NCI-H1092 (cell line): ENCODE results near the gene ACSF3.
"Not testable (repeated sequence)": the region's sequence is repeated elsewhere in the genome, so short reads cannot be mapped to it uniquely, and the experiment has no call there.

Source experiments
- DNase-seq: peaks from one replicate; lab custom pipeline; 2025; lab: John Stamatoyannopoulos, UW

Gene ACSF3

DNA sequence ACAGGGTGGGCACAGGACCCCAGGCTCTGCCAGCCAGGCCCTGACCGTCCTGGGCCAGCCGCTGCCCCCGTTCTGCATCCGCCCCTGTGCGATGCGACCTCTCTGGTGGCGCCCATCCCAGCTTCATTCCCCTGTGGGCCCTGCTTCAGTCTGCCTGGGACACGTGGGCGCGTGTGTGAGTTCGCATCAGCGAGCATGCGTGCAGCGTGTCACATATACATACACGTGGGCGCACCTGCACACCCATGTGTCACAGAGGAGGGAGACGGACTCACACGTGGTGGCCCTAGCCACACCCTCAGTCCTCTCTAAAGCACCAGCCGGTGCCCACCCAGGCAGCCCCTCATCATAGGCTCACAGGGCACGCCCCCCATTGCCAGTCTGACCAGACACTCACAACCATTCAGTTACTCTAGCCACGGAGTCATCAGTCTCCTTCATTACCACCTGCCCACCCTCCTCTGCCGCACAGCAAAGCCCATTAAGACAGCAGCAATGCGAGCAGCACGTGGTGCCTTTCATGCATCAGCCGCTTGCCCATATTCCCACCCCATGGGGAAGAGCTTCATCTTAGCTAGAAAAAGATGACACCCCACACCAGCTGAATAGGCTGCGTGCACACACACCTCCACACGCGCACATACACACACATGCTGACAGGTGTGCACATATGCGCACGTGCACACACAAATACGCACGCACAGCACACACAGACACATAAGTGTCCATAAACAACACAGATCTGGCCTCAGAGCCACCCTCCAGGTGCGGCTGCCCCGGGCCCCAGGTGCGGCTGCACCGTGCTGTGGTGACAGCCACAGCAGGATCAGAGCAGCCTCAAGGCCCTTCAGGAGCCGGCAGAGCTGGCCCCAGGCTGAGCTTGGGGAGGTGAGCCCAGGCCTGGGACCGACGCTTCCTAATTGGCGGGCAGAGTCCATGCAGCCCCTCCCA is 68.4 kb downstream of the ACSF3 start:
- DNase-seq: no peak

DNA sequence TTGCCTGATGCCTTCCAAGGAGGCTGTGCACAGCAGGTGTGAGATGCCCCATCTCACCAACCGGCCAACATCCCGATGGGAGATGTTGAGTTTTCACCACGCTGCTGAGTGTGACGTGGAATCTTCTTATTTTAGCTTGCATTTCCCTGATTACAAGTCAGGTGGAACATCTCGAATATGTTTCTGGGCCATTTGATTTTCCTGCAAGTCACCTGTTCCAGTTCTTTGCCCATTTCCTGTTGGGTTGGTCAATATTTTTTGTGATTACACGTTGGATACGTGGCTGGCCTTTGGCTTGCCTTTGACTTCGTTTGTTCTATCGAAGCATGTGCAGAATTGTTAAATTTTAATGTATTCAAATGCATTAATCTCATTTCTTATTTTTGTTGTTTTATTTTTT is 69.6 kb downstream of the ACSF3 start:
- DNase-seq: no peak

DNA sequence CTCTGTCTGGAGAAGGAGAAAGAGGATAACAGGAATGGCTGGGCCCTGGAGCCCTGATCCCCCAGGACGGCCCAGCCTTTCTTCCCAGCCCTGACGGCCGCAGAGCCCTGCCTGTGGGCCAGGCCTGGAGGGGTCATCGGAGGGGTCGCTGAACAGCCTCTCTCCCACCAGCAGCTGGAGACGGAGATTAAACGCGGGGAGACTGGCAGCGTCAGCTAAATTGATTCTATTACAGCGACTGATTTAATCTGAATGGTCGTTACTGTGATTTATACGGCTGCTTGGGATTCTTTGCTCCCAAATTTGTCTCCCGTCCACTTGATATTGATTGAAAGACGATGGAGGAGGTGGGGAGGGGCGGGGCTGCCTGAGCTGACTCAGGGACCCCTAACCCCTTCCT is 70.8 kb downstream of the ACSF3 start:
- no peak for DNase-seq

DNA sequence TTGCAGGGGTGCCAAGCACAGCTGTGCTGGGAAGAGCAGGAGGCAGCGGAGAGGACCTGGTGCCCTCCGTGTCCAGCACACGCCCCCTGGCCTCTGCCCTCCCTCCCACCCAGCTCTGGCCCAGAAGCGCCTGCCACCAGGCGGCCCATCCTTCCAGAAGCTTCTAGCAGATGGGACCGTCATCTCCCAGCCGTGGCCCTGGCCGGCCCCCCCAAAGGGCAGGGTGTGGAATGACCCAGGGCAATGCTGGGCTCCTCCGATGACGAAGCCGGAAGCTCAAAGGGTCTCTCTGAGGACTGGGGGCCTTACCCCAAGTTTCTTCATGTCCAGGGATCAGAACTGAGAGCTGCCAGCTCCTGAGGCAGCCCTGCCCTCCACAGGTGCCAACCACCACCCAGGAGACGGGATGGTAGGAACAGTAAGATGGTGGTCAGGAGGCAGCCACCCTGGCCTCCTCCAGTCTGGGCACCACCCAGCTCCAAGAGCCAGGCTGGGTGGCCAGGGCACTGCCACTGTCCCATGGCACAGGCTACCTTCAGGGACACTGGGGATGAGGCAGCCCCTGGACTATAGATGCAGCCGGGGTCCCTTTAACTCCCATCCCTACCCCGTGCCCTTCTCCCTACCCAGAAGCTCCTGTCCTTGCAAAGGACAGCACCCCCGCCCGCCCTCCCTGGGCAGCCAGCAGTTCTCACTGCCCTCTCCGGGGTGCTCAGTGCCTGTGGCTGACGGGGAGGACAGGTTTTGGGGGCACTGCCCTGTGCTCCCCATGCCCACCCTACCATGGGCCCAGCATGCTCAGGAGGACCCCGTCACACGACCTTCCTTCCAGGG is 71.4 kb downstream of the ACSF3 start:
- DNase-seq: no peak

DNA sequence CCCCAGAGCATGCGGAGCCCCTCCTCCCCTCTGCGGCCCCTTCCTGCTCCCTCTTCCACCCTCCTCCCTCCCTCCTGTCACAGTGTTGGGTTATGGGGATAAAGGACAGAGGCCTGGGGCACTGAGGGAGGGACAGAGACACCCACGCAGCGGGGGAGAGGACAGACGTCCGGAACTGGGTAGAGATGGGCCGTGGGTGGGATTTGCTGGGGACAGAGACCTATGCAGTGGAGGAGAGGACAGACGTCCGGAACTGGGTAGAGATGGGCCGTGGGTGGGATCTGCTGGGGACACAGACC is 72.0 kb downstream of the ACSF3 start:
- DNase-seq: not testable (repeated sequence)

DNA sequence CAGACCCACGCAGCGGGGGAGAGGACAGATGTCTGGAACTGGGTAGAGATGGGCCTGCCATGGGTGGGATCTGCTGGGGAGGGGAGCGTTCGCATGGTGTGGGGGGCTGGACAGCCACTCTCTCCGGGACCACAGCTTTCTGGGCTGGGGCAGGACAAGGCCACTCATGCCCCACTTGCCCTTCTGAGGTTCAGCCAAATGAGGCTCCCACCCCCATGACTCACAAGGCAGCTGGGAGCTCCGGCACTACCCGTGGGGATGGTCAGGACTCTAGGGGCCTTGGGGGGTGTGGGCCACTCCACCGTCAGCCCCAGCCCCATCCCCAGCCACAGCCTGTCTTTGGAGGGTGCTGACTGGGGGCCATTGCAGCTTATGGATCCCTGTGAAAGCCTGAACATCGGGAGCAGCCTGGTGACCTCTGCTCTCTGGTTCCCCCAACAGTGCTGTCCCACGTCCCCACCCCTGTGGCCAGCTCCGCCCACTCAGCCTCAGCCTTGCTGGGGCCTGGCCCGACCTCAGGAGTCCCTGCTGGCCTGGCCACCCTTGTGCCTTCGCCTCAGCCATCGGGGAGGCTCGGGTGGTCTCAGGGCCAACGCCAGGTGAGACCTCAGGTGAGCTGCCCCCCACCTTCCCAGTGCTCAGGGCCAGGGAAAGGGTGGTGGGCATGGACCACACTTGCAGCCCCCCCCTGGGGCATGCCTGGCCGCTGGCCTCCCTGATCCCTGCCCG is 73.2 kb downstream of the ACSF3 start:
- no peak for DNase-seq

DNA sequence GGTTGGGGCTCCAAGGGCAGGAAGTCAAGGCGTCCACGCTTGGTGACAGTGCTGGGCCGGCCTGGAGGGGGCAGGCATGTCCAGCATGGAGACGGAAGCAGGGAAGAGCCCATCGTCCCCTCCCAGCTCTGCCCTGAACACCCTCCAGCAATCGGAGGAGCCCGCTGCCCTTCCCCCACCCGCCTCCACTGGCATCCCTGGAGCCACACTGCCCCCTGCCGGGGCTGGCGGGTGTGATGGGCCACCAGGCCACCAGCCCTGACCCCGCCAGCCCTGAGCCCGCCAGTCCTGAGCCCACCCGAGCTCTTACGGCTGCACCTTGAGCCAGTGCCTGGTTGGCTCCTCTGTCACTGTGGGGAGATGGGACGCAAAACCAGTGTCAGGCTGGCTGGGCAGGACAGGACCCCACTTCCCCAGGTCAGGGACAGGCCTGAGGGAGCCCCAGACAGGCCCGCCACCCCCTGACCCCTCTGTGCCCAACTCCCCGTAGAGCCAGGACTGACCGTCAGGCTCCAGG is 73.8 kb downstream of the ACSF3 start:
- DNase-seq: peak; percentile 78

DNA sequence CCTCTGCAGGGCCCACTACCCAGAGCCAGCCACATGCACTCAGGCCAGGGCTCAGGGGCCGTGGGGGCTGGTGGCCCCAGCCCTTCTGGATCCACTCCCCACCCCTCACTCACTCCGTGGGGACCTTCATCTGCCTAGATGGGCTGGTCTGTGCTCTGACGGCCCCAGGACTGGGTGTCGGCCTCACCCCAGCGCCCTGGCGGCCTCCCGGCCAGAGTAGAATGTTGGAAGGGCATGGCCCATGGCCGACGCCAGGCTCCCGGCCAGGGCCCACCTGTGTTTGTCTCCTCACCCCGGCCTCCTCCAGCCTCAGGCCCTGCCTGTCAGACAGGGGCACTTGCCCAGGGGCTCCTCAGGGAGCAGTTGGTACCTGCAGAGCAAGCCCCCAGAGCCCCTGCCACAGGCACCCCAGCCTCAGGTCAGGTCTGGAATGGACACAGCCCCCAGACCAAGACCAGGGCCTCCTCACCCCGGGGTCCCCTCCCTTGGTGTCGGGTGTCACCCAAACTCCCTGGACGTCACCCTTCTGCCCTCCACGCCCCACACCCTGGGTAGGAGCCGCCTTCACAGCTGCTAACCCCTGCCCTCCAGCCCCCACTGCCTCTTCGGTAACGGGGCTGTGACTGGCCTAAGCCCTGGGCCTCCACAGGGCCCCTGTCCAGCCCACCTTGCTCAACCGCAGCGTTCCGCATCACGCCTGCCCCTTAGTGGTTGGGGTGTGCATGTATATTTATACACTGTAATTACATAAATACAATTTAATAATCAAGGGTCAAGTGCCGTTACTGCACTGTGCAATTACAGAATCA is 74.9 kb downstream of the ACSF3 start:
- DNase-seq: no peak

DNA sequence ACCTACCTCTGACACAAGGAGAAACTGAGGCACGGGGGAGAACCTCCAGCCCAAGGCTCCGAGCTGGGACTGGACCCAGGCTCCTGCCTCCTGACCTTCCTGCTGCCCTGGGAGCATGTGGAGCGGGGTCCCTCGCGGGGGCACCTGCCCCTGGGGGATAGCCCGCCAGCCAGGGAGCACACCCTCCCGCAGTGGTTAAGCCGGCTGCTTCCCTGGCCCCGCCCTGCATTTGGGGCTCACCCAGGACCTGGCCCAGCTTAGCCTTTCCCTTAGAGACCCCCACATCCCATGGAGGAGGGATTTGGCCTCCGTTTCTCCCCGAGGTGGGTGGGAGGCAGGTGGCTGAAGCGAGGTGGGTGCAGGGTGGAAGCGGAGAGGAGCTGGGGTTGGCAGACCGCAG is 76.1 kb downstream of the ACSF3 start:
- no peak for DNase-seq

DNA sequence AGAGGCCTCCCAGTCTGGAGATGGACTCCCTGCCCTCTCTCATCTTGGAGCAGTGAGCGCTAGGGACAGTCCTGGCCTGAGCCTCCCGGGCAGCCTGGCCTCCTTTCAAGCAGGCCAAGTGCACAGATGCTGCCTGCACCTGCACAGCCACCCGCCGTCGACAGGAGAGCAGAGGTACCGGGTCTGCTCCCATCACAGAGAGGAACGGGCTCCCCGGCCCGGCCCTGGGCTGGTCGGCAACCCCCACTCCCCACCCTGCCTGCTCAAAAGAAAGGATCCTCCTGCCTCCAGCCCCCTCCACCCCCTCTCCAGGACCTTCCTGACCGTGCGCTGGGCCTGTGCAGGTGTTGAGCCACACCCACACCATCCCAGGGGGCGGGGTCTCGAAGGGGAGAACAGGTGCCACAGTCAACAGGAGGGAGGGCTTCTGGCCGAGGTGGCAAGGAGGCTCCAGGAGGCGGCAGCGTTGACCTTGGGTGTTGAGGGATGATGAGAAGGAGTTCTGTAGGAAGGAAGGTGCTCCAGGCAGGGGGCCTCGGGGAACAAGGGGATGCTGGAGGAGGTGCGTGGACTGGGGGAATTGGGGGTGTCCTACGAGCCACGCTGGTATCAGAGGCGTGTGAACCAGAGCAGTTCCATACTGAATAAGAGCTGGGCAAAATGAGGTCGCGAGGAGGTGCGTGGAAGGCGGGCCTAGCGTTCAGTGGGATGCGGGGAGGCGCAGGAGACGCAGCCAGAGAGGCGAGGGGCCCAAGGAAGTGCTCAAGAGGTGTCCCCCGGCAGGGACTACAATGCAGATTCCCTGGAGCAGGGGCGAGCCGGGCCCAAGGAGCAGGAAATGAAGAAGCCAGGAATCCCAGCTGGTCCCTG is 76.9 kb downstream of the ACSF3 start:
- peak; percentile 28 for DNase-seq

DNA sequence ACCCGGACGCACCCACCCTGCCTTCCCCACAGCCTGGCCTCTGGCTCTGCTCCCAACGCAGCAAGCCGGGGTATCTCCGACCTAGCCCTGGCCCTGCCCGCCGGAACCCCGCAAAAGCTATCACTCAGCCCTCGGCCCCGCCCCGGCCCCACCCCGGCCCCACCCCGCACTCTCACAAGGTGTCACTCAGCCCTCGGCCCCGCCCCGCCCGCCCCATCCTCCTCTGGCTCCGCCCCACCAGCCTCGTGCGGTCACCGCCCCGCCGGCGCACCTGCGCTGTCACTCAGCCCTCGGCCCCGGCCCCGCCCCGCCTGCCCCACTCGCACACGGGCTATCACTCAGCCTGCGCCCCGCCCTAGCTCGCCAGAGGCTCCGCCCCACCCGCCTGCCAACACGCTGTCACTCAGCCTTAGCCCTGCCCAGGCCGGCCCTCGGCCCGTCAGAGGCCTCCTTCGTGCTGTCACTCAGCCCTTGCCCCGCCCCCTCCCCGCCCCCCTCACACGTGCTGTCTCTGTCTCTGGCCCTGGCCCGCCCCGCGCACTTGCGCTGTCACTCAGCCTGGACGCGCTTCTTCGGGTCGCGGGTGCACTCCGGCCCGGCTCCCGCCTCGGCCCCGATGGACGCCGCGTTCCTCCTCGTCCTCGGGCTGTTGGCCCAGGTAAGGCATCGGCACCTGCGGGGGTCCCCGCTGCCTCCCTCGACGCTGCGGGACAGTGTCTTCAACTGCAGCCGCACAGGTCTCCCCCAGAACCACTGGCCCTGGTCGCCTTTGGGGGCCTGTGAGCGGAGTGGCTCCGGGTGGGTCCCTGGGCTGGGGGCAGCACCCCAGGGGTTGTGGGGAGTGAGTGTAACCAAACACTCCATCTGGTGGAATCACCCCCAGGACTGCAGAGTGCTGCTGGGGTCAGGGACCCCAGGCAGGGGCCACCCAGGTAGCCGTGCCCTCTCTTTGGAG is 77.8 kb downstream of the ACSF3 start, which contains the start of gene CDH15:
CDH15 (plus strand) TSS at position 533 of the 955 bp plus-strand sequence; CDS start at position 617, 84 bp downstream.
- DNase-seq: peak; percentile 89

DNA sequence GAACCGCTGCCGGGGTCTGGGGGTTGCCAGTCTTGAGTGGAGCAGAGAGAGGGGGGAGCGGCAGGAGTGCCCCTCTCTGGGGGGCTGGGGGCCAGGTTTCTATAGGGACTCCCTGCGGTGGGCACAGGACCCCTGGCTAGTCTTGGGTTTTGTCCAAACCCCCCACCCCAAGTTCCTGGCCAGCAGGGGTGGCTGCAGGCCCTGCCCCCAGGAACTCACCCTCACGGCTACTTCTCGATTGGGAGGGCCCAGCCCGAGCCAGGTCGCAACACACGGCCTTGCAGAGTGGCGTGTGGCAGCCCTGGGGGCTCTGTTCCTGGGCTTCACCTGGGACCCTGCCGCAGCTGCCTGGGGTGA is 78.5 kb downstream of the ACSF3 start:
- DNase-seq: no peak

DNA sequence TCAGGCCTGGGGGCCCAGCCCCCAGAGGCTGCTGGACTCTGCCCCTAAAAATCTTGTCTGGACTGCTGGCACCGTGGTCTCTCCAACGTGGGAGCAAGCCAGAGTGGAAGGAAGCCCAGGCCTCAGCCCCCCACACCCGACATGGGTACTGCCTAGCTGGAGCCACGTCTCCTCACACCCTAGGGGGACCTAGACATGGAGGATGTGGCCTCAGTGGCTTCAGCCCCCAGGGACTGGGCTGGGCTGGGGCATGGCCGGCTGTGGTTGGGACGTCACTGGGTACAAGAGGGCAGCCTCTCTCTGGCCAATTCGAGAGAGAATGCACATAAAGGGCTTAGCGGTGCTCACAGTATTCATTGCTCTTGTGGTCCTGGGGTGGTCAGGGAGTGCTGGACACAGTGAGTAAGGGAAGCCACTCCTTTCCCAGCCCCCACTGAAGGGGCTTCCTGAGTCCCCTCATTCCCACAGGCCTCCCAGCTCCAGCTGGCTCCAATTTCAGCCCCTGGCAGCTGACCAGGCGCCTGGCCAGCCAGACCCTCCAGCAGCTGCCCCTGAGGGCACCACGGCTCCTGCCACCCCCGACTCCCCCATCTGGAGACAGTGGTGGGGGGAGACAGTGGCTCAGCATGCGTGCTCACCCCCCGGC is 79.0 kb downstream of the ACSF3 start:
- DNase-seq: no peak

DNA sequence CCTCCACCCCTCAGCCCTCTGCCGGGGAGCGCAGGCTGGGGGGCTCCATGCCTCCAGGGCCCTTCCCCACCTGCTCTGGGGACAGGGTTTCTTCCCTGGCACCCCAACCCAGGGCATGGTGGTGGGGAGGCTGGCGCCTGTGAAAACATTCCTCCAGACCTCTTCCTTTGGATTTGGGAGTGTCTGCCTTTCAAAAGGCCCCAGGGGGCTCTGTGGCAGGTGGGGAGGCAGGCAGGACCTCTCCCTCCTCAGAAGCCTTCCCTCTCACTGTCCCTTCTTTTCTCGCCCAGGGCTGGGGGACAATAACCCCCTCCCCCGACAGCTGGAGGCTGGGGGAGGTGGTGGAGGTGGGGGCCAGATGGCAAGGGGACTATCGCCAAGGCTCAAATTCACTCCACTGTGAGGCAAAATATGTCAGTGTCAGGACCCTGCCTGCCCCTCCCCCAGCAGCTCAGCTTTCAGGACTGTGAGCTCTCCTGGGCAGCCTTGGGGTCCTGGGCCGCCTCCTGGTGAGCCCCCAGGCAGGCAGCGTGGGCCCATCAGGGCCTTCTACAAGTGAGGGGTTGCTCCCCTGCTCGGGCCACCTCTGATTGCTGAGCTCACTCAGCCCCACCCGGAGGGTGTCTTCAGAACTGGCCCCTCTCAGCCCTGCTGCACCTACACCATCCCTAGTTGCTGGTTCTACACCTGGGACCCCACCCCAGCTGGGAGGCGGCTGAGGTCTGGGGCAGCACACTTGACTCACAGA is 79.7 kb downstream of the ACSF3 start:
- DNase-seq: no peak

DNA sequence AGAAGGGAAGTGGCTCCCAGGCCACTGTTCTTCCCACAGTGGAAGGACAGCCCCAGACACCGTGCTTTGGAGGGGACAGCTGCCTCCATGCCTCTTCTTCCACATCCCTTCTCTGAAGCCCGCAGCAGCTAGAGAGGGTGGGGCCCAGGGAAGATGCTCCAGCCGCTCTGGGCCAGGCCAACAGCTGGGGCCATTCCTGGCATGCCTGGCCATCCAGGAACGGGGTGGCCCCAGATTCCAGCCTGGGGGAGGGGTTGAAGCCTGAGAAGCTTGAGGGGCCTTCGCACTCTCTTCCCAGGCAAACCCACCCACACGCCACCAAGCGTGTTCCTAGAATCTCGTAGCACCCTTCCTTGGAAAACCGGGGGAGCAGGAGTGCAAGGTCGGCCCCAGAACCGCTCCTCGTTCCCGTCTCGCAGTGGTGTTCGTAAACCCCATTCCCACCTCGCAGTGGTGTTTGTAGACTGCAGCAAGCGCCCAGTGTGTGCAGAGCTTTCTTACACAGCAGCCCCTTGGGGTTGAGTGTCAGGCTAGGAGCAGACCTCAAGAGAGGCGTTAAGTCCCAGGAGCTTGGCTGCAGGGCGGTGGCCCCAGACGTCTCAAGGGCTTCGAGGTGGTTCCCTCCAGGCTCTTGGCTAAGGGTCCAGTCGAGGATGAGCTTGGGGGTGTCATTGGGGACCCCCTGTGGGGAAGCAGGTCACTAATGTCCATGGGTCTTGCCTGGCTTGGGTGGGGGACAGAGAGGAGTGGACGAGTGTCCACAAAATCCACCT is 80.6 kb downstream of the ACSF3 start:
- no peak for DNase-seq

DNA sequence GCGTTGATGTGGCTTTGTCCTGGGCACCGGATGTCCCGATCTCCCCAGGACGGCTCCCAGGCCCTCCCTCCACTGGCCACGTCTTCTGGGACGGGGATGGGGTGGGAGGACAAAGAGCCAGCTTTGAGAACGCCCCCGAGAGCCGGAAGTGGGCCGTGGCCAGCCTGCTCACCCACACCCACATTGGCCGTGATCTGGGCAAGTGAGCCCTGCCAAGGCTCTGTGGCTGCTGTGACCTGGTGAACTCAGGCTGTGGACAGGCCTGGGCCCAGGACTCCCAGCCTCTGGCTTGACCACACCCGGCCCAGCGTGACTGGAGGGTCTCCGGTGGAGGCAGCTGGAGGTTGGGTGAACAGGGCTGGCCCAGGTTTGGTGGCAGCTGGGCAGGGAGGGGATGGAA is 81.2 kb downstream of the ACSF3 start:
- DNase-seq: no peak
